NCI-H2081 treated with DMSO at 0.1 percent for 48 hours (cell line): ENCODE results near the gene CAMKK2.
"Not testable (repeated sequence)": the region's sequence is repeated elsewhere in the genome, so short reads cannot be mapped to it uniquely, and the experiment has no call there.

Source experiments
- DNase-seq: peaks from one replicate; lab custom pipeline; 2025; lab: John Stamatoyannopoulos, UW

CAMKK2 gene

DNA sequence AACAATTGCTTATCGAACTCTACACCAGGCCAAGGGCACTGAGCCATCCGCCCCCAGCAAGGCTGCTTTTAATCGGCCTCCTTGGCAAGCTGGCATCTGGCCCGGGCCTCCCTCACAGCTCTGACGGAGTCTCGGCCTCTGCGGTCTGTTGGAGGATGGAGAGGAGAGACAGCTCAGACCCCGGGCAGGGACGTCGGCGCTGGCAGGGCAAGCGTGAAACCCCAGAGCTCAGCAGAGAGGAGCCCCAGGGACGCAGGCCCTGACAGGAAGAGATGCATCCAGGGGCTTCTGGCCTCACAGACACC, 17.5 kb downstream of the CAMKK2 start:
- no peak for DNase-seq

DNA sequence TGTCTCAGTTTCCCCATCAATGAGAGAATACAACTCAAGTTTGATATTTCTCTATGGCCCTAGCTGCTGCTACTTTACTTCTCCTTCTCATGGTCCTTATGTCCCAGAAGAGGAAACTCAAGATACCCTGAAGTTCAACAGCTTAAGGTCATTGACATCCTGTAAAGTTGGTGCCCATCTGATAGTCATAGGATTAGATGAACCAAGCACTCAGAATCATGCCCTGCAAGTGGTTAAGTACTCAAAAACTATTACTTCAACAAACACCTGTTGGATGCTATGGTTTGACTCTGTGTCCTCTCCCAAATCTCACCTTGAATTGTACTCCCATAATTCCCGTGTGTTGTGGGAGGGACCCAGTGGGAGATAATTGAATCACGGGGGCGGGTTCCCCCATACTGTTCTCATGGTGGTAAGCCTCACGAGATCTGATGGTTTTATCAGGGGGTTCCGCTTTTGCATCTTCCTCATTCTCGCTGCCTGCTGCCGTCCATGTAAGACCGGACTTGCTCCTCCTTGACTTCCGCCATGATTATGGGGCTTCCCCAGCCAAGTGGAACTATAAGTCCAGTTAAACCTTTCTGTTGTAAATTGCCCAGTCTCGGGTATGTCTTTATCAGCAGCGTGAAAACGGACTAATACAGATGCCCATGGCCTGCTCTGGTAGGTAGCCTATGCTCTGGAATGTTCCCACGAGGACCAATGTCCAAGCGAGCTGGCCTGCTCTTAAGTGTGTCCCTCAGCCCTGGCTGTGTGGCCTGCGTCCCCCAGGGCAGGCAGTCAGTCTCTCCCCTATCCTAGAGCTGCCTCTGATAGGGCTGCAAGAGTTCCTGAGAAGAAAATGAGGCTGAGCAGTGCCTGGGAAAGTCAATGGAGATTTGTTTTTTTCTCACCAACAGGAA, 18.1 kb downstream of the CAMKK2 start:
- DNase-seq, result no peak

- DNase-seq, result no peak
Observed at GRCh38 chr12:121277374-121277759, 19.1 kb downstream of the CAMKK2 start.

GRCh38 chr12:121274036-121274763, 22.3 kb downstream of the CAMKK2 start:
- DNase-seq, result no peak

- DNase-seq, result no peak
Observed at GRCh38 chr12:121273364-121273896, 23.1 kb downstream of the CAMKK2 start.

GRCh38 chr12:121267822-121268221, 28.7 kb downstream of the CAMKK2 start:
- no peak for DNase-seq

DNA sequence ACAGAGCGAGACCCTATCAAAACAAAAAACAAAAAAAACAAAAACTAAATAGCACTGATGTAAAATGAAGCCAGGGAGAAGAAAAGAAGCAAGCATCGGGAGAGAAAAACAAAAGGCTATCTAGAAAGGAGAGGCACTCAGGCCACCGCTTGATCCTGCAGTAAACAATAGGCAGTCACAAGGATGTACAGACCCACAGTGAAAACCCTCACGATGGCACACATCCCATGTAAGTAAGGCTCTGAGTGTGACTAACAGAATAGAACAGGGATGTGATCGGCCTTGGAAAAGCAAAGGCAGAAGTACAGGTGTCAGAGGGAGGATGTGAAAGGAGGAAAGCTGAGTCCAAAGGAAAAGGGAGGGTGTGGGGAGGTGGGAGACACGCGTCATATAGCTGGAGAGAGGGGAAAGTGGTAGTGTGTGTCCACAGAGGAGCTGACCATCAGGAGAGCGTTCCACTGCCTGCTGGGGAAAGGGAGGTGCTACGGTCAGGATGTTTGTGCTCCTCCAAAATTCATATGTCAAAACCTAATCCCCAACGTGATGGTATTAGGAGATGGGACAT, 31.5 kb downstream of the CAMKK2 start:
- DNase-seq, result no peak

GRCh38 chr12:121264135-121264534, 32.4 kb downstream of the CAMKK2 start:
- DNase-seq, result no peak

GRCh38 chr12:121263206-121263935, 33.1 kb downstream of the CAMKK2 start:
- DNase-seq, result no peak

DNA sequence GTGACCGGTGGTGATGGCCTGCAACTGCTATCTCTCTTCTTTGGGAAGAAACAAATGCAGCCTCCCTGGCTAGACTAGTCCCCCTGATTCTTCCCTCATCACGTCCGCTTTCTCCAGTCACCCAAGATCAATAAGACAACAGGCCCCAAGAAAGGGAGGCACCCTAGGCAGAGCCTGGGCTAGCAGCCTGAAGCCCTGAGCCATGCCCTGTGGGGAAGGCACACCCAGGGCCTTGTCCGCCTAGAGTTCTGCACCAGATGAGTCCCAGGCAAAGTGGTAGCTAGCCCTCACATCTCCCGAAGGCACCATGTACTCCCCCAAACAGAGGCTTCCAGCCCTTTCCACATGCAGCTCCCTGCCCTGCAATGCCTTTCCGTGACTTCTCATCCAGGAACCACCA, 35.1 kb downstream of the CAMKK2 start:
- no peak for DNase-seq

- no peak for DNase-seq
Observed at GRCh38 chr12:121260091-121260490, 36.4 kb downstream of the CAMKK2 start.

DNA sequence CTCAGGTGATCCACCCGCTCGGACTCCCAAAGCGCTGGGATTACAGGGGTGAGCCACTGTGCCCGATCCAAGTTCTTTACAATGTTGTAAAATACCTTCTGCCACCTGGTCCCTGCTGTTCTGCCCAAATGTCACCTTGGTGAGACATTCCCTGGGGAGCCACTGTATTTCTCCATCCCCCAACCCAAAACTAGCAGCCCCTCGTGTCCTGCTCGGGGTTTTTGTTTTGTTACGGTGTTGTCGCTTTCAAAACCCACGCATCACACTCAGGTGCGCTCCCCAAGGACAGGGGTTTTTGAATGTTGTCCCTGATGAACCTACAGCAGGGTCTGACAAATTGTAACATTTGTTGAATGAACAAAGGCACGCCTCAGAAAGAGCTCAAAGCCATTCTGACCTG, 37.4 kb downstream of the CAMKK2 start:
- no peak for DNase-seq

- not testable (repeated sequence) for DNase-seq
Observed at GRCh38 chr12:121257704-121258449, 38.6 kb downstream of the CAMKK2 start.

DNA sequence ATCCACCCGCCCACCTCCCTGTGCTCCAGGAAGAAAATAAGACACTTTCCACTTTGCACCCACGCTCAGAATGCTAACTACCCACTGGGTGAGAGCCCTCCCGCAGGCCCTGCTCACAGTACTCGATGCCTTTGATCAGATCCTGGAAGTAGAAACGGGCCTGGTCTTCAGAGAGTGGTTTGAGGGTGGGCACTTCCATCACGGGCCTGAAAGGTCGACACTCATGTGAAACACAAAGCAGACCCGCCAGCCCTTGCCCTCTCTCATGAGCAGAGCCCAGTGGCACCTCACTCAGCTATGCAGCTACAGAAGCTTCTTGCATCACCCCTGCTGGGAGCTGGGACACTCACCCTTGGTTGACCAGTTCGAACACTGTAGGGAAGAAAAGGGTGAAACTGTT, 41.1 kb downstream of the CAMKK2 start:
- no peak for DNase-seq

- no peak for DNase-seq
Observed at GRCh38 chr12:121253638-121254335, 42.7 kb downstream of the CAMKK2 start.

GRCh38 chr12:121252712-121253345, 43.7 kb downstream of the CAMKK2 start:
- no peak for DNase-seq

GRCh38 chr12:121251838-121252237, 44.7 kb downstream of the CAMKK2 start:
- DNase-seq, result no peak

DNA sequence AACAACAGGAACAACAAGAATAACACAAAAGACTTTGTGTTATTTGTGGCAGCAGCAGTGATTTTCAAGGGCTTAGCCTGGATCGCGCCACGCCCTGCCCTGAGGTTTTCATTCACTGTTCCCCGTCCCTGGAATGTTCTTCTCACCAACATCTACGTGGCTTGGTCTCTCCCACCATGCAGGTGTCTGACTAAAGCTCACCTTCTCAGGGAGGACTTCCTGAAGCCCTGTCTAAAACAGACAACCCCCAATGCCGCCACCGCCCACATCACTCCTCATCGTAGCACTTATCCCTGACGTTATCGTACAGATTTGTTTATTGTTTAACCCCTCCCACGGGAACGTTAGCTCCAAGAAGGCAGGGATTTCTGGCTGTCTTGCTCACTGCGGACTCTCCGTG, 46.1 kb downstream of the CAMKK2 start:
- no peak for DNase-seq

- DNase-seq, result no peak
Observed at GRCh38 chr12:121248622-121249021, 47.9 kb downstream of the CAMKK2 start.

- DNase-seq, result no peak
Observed at GRCh38 chr12:121246893-121247557, 49.5 kb downstream of the CAMKK2 start.
